Inflammatory macrophage treated with lipopolysaccharide for 4 hours (primary cell): ENCODE measurements around the gene ZNF521.

Experiments
- DNase-seq: peaks from one replicate; pipeline ENCODE4 v3.0.0-alpha.2; 2020

ZNF521 gene

GRCh38 chr18:25164848-25165811 lies 186.8 kb downstream of the ZNF521 start:
- DNase-seq = peak; percentile 34

DNA sequence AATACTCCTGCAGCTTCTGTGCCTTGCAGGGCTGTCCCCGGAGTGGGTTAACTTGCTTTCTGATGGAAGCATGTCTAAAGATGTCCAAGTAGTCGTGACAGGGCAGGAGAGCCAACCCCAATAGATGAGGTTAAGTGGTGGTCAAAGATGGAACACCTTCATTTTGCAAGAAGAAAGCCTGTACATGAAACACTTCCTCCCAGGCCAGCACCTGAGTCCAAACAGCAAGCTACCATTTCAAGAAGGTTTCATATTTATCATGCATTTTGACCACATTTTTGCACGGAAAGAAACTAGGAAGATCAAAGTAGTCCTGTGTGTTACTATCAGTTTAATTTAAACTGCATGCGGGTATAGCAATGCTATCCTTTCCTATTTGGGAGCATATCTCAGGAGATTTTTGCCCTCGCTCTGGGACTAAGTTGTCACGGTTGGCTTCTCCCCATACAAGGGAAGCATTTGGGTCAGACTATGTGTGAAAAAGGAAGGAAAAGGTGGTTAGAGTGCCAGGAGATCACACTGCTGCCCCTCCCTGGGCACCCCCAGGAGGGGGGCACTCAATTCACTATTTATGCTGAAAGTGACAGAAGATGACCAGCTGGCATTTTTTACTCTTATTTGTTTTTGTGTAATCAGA lies 187.6 kb downstream of the ZNF521 start:
- no peak for DNase-seq

DNA sequence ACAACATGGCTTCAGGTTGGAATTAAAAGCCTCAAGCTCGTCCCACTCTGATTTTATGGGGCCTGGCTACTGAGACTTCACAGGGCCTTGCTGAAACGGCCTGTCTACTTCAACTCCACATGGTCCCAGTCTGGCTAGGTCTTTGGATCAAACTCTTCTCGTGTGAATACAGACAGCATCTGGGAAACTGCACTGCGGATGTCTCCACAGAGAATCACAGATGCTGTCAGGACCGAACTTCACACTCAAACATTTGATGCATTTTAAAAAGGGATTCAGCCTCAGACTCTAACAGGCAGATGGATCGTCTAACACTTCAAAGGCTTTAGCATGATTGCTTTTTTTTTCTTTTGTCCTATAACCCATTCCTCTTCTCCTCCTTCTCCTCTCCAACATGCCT lies 198.5 kb downstream of the ZNF521 start:
- DNase-seq = no peak

DNA sequence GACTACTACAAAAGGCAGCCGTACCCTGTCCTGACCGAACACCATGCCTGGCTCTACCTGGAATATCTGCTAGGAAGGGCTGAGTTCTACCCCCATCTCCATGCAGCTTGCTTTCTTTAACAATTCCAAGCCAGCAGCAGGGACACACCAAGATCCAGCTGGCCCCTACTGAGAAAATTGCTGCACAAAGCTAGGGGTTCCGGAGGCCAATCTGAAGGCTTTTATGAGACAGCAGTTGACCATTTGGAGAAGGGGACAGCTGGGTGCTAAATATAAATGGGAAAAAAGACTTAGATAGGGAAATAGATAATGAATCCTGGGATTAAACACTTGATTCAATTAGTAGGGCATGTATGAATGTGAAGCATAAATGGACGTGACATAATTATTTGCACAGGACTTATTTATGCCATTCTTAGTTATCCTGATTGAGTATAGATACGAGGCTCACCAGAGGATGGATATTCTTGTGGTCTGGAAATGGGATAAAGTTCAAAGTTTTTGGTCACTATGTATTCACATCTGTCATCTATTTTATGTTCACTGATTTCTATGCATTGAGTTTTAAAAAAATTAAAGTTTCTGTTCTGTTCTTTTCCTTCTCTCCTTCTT lies 204.0 kb downstream of the ZNF521 start:
- no peak for DNase-seq

- no peak for DNase-seq
These were observed 205.5 kb downstream of the ZNF521 start for GRCh38 chr18:25146512-25146910.

- DNase-seq = peak; percentile 60
These were observed 206.0 kb downstream of the ZNF521 start for GRCh38 chr18:25145731-25146511.

DNA sequence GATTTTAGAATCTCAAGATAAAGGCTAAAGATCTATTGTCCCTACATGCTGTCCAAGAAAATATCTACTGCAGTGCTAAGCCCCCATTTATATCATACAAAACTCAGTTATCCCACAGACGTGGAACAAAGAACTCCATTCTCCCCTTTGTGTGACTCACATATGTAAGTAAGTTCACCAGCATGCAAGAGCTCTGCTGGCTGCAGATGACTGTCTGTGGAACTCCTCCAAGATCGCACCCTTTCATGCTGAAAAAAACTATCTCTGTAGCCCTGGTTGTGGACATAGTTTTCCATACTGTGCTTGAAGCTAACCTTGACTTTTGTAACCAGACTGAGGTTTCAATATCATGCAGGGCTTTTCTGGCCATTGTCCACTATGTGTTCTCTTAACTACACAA lies 207.1 kb downstream of the ZNF521 start:
- DNase-seq = no peak

GRCh38 chr18:25141886-25142285 lies 210.1 kb downstream of the ZNF521 start:
- no peak for DNase-seq

- DNase-seq = no peak
These were observed 210.6 kb downstream of the ZNF521 start for GRCh38 chr18:25141399-25141798.

GRCh38 chr18:25140962-25141308 lies 211.0 kb downstream of the ZNF521 start:
- DNase-seq = no peak

GRCh38 chr18:25140124-25140961 lies 211.6 kb downstream of the ZNF521 start:
- DNase-seq = no peak

DNA sequence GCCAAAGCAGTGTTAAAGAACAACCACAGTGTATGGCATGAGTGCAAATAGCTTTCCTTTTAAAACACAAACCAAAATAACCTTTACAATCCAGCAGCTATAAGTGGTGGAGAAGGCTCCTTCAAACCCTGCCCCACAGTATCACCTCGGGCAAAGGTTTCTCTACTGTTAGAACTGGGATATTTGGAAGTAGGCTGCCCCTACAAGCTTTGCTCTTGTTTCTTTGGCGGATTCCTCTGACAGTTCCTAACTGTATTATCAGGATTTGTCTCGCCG lies 214.8 kb downstream of the ZNF521 start:
- no peak for DNase-seq

DNA sequence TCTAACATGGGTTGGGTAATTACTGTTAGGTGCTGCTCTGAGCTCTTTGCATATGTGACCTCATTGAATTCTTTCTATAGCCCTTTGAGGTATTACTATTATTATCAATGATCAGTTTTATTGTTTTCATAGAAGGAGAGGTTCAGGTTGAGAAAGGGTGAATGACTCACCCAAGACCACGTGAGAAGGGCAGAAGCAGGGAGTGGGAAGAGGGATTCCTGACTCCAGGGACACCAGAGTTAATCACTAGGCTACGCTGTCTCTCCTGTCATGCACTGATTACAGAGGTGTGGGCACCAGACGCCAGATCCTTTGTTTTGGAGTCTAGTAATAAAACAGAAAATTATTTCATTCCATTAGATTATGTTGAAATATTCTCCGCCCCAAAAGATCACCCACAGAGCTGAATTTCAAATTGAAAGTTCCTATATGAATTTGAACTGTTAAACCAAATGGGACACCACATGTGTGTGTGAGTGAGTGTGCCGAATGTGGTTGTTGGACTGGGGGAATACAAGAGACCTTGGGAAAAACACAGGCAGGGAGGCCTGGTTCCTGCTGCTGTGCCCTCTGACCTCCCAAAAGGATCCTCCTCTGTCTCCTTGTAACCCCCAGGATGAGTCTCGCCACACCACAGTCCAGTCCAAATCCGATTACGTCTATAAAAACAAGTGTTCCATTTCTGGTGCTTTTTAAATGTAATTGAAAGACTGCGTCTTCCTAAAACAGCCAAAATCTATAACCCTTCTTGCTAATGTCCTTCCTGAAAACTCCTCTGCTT lies 215.4 kb downstream of the ZNF521 start:
- DNase-seq = no peak

GRCh38 chr18:25134861-25135260 lies 217.1 kb downstream of the ZNF521 start:
- DNase-seq = no peak

- DNase-seq = peak; percentile 34
These were observed 218.1 kb downstream of the ZNF521 start for GRCh38 chr18:25133879-25134278.

- no peak for DNase-seq
These were observed 219.0 kb downstream of the ZNF521 start for GRCh38 chr18:25132786-25133496.

GRCh38 chr18:25126751-25127150 lies 225.2 kb downstream of the ZNF521 start:
- DNase-seq = no peak

- DNase-seq = no peak
These were observed 226.3 kb downstream of the ZNF521 start for GRCh38 chr18:25125680-25126079.

GRCh38 chr18:25123438-25124232 lies 228.3 kb downstream of the ZNF521 start:
- DNase-seq = no peak

DNA sequence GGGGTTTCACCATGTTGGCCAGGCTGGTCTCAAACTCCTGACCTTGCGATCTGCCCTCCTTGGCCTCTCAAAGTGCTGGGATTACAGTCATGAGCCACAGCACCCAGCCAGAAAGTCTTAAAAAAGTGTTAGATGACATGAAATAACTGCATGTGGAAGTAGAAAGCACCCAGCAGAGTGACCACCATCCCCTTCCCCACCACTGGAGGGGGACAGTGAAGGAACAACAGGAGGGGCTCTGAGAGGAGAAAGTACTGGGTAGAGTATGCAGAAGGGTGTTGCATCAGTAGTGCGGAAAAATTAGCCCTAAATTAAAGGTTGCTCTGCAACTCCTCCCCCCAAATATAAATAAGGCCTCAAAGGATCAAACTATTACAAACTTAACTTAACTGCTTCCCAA lies 230.5 kb downstream of the ZNF521 start:
- DNase-seq = no peak
